HG03095 (cell line): ENCODE data around the gene NKX3-2.
A peak's percentile ranks its signal among the peaks of the same experiment; 100 is the strongest.

ENCODE experiments used
- ATAC-seq: cut with Tn5 transposase; IDR thresholded peaks from one replicate; pipeline ENCODE4 v1.9.1; 2021; ENCODE audit warnings: moderate library complexity; ENCODE audit not compliant: unreplicated experiment

Gene NKX3-2

GRCh38 chr4:13534344-13535063, 9.8 kb downstream of the NKX3-2 start:
- no peak for ATAC-seq

GRCh38 chr4:13533670-13534343, 10.5 kb downstream of the NKX3-2 start:
- no peak for ATAC-seq

GRCh38 chr4:13531625-13531998, 12.7 kb downstream of the NKX3-2 start:
- ATAC-seq, result no peak

DNA sequence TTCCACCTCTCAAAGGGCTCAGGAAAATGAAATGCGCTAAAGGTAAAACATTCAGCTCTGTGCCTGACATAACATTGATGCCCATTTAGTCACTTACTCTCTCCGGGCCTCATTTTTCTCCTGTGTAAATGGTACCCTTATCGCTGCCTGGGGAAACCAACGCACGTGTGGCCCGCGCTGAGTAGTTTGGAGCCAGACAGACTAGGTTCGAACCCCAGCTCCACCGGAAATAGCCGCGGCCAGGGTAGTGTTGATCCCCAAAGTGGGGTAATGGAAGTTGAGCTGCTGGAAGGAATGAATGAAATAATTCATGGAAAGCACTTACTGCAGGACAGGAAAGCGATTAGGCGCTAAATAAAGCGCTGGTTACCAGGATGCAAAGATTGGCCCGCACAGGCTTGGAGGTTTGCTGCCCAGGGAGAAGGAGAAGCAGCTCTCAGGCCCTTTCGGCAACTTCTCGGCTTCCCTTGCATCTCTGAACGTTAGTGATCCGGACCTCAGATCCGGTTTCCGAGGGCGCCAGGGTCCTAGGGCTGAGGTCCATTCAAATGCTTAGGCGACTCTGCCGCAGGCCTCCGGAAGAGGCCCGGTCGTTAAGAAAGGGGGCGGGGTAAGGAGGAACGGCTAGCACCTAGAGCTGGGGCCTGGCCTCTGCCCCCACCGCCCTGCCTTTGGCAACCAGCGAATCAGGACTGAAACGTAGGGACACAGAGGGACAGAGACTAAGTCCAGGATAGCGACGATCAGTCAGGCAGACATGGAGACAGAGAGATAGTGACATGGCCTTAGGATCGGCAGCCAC, 13.3 kb downstream of the NKX3-2 start:
- no peak for ATAC-seq

DNA sequence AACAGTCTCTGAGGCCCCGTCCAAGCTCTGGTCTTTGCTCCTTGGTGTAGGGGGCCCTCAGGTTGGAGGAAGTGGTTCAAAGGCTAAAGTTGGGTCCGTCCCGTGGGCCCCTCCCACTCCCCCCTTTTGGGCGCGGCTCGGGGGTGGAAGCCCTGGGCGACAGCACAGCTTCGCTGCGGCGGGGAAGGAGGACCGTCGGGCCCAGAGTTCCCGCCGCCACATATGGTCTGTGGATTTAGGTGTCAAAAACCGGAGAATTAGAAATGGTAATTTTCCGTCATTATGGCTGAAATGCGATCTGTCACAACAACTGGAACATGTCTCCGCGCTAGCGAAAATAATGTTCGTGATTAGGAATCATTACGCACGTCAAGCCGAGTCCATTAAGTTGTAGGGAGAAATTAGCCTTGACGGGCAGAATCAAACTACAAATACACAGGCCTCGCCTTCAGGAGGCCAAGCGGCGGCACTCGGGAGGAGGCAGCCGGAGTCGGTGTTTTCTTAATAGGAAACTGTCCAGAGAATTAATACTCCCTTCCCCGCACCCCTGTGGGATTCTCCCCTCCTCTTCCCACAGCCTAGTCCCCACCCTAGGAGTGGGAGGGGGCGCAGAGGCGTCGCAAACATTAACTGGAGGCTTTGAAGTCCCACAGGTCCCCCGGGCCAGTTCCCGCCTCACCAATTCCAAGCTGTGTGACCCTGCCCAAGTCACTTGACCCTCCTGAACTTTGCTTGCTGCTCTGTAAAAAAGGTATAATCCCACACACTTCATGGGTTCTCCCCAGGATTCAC, 15.0 kb downstream of the NKX3-2 start:
- ATAC-seq, result no peak

DNA sequence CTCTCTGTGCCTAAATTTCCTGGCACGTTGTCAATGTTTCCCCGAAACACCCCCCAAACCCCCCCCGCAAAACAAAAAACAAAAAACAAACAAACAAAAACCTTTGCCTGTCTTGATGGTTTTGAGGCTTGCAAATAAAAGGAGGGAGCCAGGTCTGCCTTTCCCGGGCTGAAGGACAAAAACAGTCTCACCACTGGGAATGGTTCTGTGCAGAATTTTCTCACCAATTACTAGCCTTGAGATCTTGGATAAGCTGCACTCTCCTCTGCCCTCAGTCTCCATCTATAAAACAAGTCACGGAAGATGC, 15.5 kb downstream of the NKX3-2 start:
- no peak for ATAC-seq

GRCh38 chr4:13527981-13528820, 16.1 kb downstream of the NKX3-2 start:
- ATAC-seq, result peak; percentile 83

DNA sequence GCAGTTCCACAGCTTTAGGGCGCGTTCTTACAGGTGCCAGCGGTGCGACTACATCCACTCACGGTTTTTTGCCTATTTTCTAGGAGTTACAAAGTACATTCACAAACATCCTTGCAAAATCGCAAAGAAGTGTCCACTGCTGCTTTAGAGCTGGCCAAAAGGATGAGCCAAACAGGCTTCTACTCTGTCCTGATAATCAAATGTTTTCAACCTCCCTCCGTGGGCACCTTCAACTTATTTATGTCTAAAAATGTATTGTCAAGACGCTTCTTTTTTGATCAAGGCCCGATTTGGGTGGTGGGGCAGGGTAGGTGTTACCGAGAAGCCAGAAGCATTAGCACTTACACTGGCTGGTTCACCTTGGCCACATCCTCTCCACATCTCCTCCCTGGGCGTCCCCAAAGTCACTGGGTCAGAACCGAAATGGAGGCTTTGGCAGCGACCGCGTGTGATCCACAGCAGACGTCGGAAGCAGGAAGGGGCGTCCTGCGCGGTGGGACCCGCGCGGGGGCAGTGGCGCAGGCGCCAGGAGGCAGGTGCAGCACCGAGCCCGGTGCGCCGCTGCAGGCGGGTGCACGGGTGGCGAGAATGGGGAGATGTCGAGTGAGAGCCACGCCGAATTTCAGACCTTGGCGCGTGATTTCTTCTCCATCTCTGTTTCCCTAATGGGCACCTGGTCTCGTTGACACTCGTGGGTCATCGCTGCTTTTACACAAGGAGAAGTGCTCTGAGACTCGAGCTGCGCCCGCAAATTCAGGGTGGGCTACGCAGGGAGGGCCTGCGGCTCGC, 16.9 kb downstream of the NKX3-2 start:
- ATAC-seq, result peak; percentile 22

DNA sequence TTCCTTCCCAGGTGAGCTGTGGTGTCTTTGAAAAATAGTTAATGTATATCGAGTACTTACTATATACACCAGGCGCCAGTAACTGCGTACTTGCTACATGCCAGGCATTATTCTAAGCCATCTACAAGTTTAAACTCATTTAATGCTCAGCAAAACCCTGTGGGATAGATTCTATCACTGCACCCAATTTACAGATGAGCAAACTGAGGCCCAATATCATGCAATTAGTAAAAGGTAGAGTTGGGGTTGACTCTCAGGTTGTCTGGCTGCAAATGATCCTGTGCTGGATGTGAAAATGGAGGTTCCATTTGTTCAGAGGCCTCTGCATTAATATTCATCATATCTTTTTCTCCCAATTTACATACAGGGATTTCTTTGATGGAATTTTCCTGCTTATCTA, 17.6 kb downstream of the NKX3-2 start:
- no peak for ATAC-seq

- ATAC-seq, result no peak
Measured at GRCh38 chr4:13525606-13526281, 18.6 kb downstream of the NKX3-2 start.

- no peak for ATAC-seq
Measured at GRCh38 chr4:13524504-13525243, 19.6 kb downstream of the NKX3-2 start.

DNA sequence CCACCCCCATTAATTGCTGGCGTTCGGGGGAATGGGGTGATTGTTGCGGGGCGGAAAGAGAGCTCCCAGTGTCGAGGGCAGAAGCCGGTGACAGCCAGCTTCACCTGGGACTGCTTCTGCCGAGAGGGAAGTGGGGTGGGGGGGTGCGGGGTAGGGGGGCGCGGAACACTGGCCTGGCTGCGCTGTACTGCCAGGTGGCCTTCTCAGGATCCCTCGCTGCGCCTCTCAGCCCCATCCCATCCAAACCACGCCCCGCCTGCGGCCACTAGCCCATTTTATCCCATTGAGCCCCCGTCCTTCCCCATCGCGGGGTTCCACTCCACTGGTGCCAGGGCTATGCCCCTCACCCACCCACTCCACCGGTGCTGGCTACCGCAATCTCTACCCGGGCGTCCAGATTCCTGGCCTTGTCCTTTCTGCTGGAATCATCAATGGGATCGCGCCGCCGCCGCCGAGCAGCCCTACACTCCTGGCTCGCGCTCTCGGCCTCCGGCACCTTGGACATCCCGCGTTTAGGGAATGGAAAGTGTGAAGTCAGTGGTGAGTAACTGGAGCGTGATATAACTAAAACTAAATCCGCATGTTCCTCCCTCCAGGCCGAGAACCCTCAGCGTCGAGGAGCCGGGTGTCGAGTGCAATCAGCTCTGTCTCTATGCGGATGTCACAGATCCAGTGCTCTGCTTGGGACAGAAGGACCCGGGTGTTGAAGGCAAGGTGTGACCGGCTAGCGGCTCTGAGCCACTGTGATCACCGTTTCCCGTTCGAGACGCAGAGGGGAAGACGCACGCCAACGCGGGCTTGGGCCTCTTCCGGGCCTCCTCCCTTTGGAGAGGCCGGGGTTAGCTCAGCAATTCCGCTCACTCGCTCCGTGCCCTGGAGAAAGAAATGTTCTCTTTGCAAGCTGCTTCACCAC, 20.5 kb downstream of the NKX3-2 start:
- ATAC-seq, result no peak

DNA sequence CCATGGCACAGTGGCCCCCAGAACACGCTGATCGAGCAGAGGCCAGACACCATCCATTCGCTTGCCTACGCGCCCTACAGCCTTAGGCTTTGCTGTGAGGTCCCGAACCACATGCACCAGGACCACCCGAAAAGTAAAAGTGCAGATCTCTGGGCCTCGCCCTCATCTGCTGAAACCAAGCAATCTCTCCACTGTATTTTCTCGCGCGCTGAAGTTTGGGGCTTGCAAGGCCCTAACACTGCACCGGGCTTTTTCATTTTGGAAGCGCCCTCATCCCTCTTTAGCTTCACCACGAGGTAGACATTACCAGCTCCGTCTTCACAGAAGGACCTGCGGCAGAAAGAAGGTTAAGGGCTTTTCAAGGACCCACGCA, 21.2 kb downstream of the NKX3-2 start:
- no peak for ATAC-seq

- no peak for ATAC-seq
Measured at GRCh38 chr4:13522282-13523104, 21.8 kb downstream of the NKX3-2 start.

GRCh38 chr4:13521047-13521446, 23.3 kb downstream of the NKX3-2 start:
- no peak for ATAC-seq

DNA sequence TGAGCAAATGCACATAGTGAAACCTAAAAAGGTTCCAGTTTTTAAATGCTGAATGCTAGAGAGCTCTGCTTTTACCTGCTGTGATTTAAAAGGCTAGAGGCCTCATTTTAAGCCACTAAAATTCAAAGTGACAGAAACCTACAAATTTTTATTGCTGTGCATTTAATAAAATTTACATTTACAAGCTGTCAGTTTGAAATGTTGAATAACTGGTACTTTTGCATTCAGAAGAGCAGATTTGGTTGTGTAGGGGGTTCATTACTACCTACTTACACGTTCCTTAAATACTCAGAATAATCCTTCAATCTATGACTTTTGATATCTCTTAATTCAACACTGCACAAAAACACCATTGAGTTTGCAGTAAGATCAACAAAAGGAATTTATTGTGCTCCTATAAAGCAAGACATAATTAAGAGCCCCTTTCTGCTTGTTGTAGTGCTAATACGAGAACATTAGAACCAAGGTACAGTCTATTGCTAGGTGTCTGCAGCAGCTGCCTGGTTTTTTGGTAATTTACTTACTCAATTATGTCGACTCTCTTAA, 27.9 kb downstream of the NKX3-2 start:
- no peak for ATAC-seq
